NCI-H510A treated with DMSO at 0.1 percent for 48 hours (cell line): ENCODE measurements around the gene ABR.

Source experiments
- DNase-seq: peaks from one replicate; lab custom pipeline; 2025; lab: John Stamatoyannopoulos, UW

The ABR gene

GRCh38 chr17:1030684-1031532 lies 148.9 kb downstream of the ABR start:
- no peak for DNase-seq

- DNase-seq, result no peak
Measured at GRCh38 chr17:1029922-1030644, 149.7 kb downstream of the ABR start.

GRCh38 chr17:1029196-1029921 lies 150.4 kb downstream of the ABR start:
- DNase-seq, result no peak

- no peak for DNase-seq
Measured at GRCh38 chr17:1027044-1027443, 152.7 kb downstream of the ABR start.

- no peak for DNase-seq
Measured at GRCh38 chr17:1026599-1026975, 153.2 kb downstream of the ABR start.

- no peak for DNase-seq
Measured at GRCh38 chr17:1025733-1026598, 153.8 kb downstream of the ABR start.

GRCh38 chr17:1024076-1024475 lies 155.7 kb downstream of the ABR start:
- DNase-seq, result no peak

- DNase-seq, result no peak
Measured at GRCh38 chr17:1022278-1023024, 157.3 kb downstream of the ABR start.

GRCh38 chr17:1021147-1021546 lies 158.6 kb downstream of the ABR start:
- DNase-seq, result no peak

- DNase-seq, result no peak
Measured at GRCh38 chr17:1019451-1019850, 160.3 kb downstream of the ABR start.

GRCh38 chr17:1018547-1018946 lies 161.2 kb downstream of the ABR start:
- no peak for DNase-seq

GRCh38 chr17:1013729-1014090 lies 166.1 kb downstream of the ABR start:
- DNase-seq, result no peak

GRCh38 chr17:1012823-1013728 lies 166.7 kb downstream of the ABR start:
- DNase-seq, result no peak

GRCh38 chr17:1011760-1012735 lies 167.7 kb downstream of the ABR start:
- no peak for DNase-seq

GRCh38 chr17:1011138-1011537 lies 168.6 kb downstream of the ABR start:
- DNase-seq, result no peak

GRCh38 chr17:1010586-1010985 lies 169.2 kb downstream of the ABR start:
- no peak for DNase-seq

- no peak for DNase-seq
Measured at GRCh38 chr17:1010086-1010450, 169.7 kb downstream of the ABR start.

- no peak for DNase-seq
Measured at GRCh38 chr17:1009229-1010085, 170.3 kb downstream of the ABR start.
